Measurements from ENCODE around the gene CILP. TPM values are rescaled to one million over a fixed set of nuclear protein-coding genes. Genes with fewer than 3 reads are reported as not detected.

The CILP gene
- total and polyA plus RNA-seq, 2 of the 13 experiments (the other 11 are each of a cell fraction or from before 2014, with no cell fraction given): 0.03 TPM; not detected in 1

GRCh38 chr15:65207280-65207840 is 3.9 kb downstream of the CILP start (continued):
- no peak for TF ChIP-seq KIAA2018 (CRISPR knock-in tag; IDR thresholded peaks at IDR 0.05; ENCODE audit: borderline replicate concordance)
- no peak for TF ChIP-seq SALL1 (CRISPR knock-in tag; IDR thresholded peaks at IDR 0.05)
- TF ChIP-seq ZNF773 (CRISPR knock-in tag; IDR thresholded peaks at IDR 0.05; ENCODE audit: borderline replicate concordance): no peak
- no peak for TF ChIP-seq TOPORS (CRISPR knock-in tag; IDR thresholded peaks at IDR 0.05)
- no peak for TF ChIP-seq SATB2 (CRISPR knock-in tag; IDR thresholded peaks at IDR 0.05)
- TF ChIP-seq EHMT2 (IDR thresholded peaks at IDR 0.05; ENCODE audit: borderline replicate concordance, low read depth, low read length): no peak
